HG03442 (cell line): ENCODE data around the gene GNG14.
"Not testable (repeated sequence)": the region's sequence is repeated elsewhere in the genome, so short reads cannot be mapped to it uniquely, and the experiment has no call there.

ENCODE experiments used
- ATAC-seq: cut with Tn5 transposase; IDR thresholded peaks from one replicate; pipeline ENCODE4 v1.9.1; 2021; ENCODE audit warnings: mild to moderate bottlenecking, moderate library complexity; ENCODE audit not compliant: unreplicated experiment

Gene GNG14

DNA sequence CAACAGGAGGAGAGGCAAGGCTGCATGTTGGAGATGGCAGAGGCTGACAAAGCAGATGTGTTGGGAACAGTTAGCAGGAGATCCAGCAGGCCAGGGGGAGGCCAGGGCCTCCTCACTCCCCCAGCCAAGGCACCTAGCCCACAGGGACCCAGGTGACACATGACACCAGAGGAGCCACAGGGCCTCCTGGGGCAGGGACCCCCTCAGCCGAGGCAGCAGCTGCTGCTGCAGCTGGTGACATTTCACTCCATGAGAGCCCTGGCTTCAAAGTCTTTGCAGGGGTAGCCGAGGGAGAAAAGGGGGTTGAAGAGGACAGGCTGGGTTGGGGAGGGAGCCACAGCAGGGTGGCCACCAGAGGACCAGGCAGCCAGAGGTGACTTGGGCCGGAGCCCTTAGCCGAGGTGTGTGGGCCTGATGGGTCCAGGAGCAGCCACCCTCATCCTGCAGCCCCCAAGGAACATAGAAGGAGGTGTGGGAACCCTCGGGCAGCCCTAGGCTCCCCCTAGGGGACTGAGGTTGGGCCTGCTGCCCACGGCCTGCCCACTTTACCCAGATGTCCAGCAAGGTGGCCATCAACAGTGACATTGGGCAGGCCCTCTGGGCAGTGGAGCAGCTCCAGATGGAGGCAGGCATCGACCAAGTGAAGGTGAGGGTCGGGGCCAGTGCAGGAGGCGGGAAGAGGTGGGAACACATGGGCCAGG is at the start of gene GNG14:
GNG14 (plus strand) TSS at position 503 of the 701 bp plus-strand sequence; CDS start at position 554, 51 bp downstream.
- no peak for ATAC-seq

DNA sequence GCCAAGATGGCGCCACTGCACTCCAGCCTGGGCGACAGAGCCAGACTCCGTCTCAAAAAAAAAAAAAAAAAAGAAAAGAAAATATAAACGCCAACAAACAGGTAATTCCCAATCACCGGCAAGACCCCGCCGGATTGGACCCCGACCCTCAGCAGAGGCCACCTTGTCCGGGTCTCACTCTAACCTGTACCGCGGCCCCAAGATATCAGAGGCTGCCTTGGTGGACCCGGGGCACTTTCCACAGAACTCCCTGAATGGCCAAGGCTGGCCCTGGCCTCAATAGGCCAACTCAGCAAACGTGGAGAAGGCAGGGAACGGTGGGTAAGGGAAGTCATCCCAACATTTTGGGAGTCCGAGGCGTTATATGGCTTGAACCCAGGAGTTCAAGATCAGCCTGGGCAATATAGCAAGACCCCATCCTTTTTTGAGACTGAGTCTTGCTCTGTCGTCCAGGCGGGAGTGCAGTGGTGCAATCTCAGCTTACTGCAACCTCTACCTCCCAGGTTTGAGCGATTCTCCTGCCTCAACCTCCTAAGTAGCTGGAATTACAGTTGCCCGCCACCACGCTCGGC is 49.1 kb upstream of the GNG14 start:
- ATAC-seq = no peak

GRCh38 chr19:12639901-12640613 is 47.7 kb upstream of the GNG14 start:
- ATAC-seq = no peak

- ATAC-seq = no peak
Observed at GRCh38 chr19:12641456-12641855, 46.3 kb upstream of the GNG14 start.

DNA sequence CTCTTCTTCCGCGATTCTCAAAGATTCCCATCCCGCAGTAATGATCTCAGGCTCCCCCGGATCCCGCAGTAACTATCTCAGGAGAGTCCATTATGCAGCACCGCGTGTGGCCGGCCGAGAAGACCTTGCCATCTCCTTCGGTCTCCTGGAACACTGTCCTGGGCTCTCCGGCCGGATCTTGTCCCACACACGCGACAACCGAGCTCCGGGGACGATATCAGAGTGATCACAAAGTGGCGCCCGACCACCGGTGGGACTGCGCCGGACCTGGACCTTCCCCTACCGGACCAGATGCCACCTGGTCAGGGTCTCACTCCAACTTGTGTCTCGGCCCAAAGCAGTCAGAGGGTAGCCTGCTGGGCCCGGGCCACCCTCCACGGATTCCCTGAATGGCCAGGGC is 45.3 kb upstream of the GNG14 start:
- no peak for ATAC-seq

- not testable (repeated sequence) for ATAC-seq
Observed at GRCh38 chr19:12643716-12644115, 44.1 kb upstream of the GNG14 start.

GRCh38 chr19:12646551-12646950 is 41.2 kb upstream of the GNG14 start:
- no peak for ATAC-seq

GRCh38 chr19:12647047-12647446 is 40.8 kb upstream of the GNG14 start:
- ATAC-seq = no peak

DNA sequence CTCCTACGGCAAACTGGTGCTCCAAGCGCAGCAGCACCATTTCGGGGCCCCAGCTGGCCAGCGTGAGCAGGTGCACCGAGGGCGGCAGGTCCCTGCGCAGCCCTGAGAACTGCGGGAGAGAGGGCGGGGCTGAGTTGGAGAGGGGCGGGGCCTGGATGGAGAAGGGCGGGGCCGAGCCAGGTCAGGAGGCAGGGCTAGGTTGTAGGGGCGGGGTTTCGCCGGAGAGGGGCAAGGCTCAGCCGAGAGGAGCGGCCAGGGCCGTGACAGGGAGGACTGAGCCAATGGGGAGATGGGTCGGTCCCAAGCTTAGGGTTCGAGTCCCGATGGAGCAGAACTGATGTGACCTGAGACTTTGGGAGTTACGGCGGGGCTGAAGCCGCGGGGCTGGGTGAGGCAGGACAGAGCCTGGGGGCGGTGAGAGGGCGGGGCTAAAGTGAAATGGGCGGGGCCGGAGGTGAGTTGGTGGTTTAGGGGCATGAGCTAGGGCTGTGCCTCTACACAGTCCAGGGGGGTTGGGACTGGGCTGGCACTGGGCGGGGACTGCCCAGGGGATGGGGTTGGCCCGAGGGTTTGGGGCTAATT is 40.2 kb upstream of the GNG14 start:
- no peak for ATAC-seq

GRCh38 chr19:12648088-12648487 is 39.7 kb upstream of the GNG14 start:
- no peak for ATAC-seq

- no peak for ATAC-seq
Observed at GRCh38 chr19:12649941-12650340, 37.9 kb upstream of the GNG14 start.

DNA sequence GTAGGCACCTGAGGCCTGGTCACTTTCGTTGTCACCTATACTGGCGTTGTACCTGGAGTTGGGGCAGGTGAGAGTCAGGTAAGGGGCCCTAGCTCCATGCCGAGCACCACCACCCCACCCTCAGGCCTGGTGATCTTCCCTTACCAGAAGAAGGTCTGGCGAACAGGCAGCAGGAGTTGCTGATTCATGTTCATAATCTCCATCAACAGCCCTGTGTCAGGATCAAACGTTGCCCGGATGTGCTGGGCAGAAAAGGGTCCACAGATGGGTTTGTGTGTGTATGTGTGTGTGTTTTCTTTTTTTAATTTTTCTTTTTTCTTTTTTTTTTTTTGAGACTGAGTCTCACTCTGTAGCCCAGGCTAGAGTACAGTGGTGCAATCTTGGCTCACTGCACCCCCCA is 35.6 kb upstream of the GNG14 start:
- no peak for ATAC-seq

DNA sequence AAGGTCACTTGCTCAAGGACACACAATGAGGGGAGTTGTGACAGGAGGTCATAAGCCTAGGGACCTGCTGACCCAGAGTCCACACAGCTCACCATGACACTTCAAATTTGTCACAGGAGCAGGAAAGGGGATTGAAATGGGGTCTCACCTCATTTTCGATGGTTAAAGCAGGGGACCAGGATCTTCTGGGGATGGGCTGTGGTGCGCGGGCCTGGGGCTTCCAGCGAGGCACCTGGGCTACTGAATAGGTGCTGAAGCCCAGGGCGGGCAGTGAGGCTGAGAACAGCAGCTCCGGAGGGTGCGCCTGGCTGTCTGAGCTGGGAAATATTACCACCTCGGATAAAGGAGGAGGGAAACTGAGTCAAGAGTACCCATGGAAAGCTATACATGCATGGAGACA is 32.3 kb upstream of the GNG14 start:
- no peak for ATAC-seq

- no peak for ATAC-seq
Observed at GRCh38 chr19:12656899-12657571, 30.8 kb upstream of the GNG14 start.

GRCh38 chr19:12657966-12658365 is 29.8 kb upstream of the GNG14 start:
- ATAC-seq = no peak

GRCh38 chr19:12660980-12661379 is 26.8 kb upstream of the GNG14 start:
- ATAC-seq = no peak

- ATAC-seq = no peak
Observed at GRCh38 chr19:12664406-12665280, 23.2 kb upstream of the GNG14 start.

GRCh38 chr19:12665281-12665573 is 22.6 kb upstream of the GNG14 start:
- no peak for ATAC-seq

GRCh38 chr19:12665671-12666264 is 22.0 kb upstream of the GNG14 start:
- ATAC-seq = no peak
